DOHH2 (cell line): ENCODE measurements around the gene PRR20D.
"Not testable (repeated sequence)": the region's sequence is repeated elsewhere in the genome, so short reads cannot be mapped to it uniquely, and the experiment has no call there.

Source experiments
- H3F3A ChIP-seq: fragments of 200-600 bp; sonication (generic), shearing (Covaris generic); 2 replicates; pipeline ENCODE4 v1.6.0; 2016; ENCODE audit warnings: antibody characterized with exemption, mild to moderate bottlenecking; ENCODE audit not compliant: control insufficient read depth, insufficient read depth
- H3K27ac ChIP-seq: fragments of 200-600 bp; sonication (generic); 2 replicates; pipeline ENCODE4 v1.5.1; 2014; ENCODE audit warnings: low read depth, mild to moderate bottlenecking, low read length, moderate library complexity
- H3K27me3 ChIP-seq: fragments of 200-600 bp; sonication (generic); 2 replicates; pipeline ENCODE4 v1.6.1; 2014; ENCODE audit warnings: mild to moderate bottlenecking, low read length, mixed read lengths; ENCODE audit not compliant: control insufficient read depth
- H3K36me3 ChIP-seq: fragments of 200-600 bp; sonication (generic); 2 replicates; pipeline ENCODE4 v1.6.1; 2014; ENCODE audit warnings: mild to moderate bottlenecking, low read length, moderate library complexity, mixed read lengths; ENCODE audit not compliant: control insufficient read depth
- H3K4me1 ChIP-seq: fragments of 200-600 bp; sonication (generic); 2 replicates; pipeline ENCODE4 v1.6.1; 2014; ENCODE audit warnings: mild to moderate bottlenecking, low read length, mixed read lengths; ENCODE audit not compliant: control insufficient read depth
- H3K4me2 ChIP-seq: fragments of 200-600 bp; sonication (generic); 2 replicates; pipeline ENCODE4 v1.6.0; 2014; ENCODE audit warnings: mild to moderate bottlenecking, low read length, moderate library complexity
- H3K4me3 ChIP-seq: fragments of 200-600 bp; sonication (generic); 2 replicates; pipeline ENCODE4 v1.5.1; 2014; ENCODE audit warnings: mild to moderate bottlenecking, low read length, mixed read lengths
- H3K79me2 ChIP-seq: fragments of 200-600 bp; sonication (generic); 2 replicates; pipeline ENCODE4 v1.6.1; 2014; ENCODE audit warnings: mild to moderate bottlenecking, low read length, mixed read lengths; ENCODE audit not compliant: control insufficient read depth
- H3K9me2 ChIP-seq: fragments of 200-600 bp; sonication (generic); replicated peaks from 2 replicates; pipeline ENCODE4 v1.6.1; 2014; ENCODE audit warnings: mild to moderate bottlenecking, low read length, mixed read lengths; ENCODE audit not compliant: control insufficient read depth
- H3K9me3 ChIP-seq: fragments of 200-600 bp; sonication (generic); 2 replicates; pipeline ENCODE4 v1.6.1; 2014; ENCODE audit warnings: antibody characterized with exemption, low read length, mixed read lengths; ENCODE audit not compliant: control insufficient read depth, insufficient read depth
- H4K20me1 ChIP-seq: fragments of 200-600 bp; sonication (generic); 2 replicates; pipeline ENCODE4 v1.6.0; 2014; ENCODE audit warnings: low read depth, mild to moderate bottlenecking, antibody characterized with exemption, low read length, moderate library complexity; ENCODE audit not compliant: control insufficient read depth, insufficient read depth
- CTCF ChIP-seq: fragments of 200-600 bp; sonication (generic); IDR thresholded peaks from one replicate; pipeline ENCODE4 v1.5.1; 2014; ENCODE audit warnings: antibody characterized with exemption, mild to moderate bottlenecking, low read depth, low read length; ENCODE audit not compliant: poor library complexity, severe bottlenecking
- EZH2phosphoT487 ChIP-seq: fragments of 200-600 bp; sonication (generic); IDR thresholded peaks from 2 replicates; pipeline ENCODE4 v1.6.1; 2017; ENCODE audit warnings: borderline replicate concordance, mild to moderate bottlenecking, antibody characterized with exemption, low read length, moderate library complexity, mixed read lengths

PRR20D gene

GRCh38 chr13:57148106-57148505 is 12.3 kb upstream of the PRR20D start:
- not testable (repeated sequence) for H3K4me2 ChIP-seq, H3K4me1 ChIP-seq, H3K27me3 ChIP-seq, H4K20me1 ChIP-seq, H3K4me3 ChIP-seq, H3K36me3 ChIP-seq, H3K9me2 ChIP-seq, H3F3A ChIP-seq, H3K79me2 ChIP-seq, H3K9me3 ChIP-seq, H3K27ac ChIP-seq

GRCh38 chr13:57153761-57154160 is 6.7 kb upstream of the PRR20D start, which contains the start of gene PRR20C:
PRR20C (plus strand) TSS chr13:57154061; CDS start chr13:57154448, 387 bp downstream.
- not testable (repeated sequence) for H3K9me2 ChIP-seq, H3K27me3 ChIP-seq, H3K27ac ChIP-seq, H3K4me2 ChIP-seq, H4K20me1 ChIP-seq, H3K79me2 ChIP-seq, H3K4me3 ChIP-seq, H3K4me1 ChIP-seq, H3K9me3 ChIP-seq, H3K36me3 ChIP-seq, H3F3A ChIP-seq

GRCh38 chr13:57166897-57167296 is 6.5 kb downstream of the PRR20D start, which contains the start of gene PRR20E:
PRR20E (plus strand) TSS chr13:57167197; CDS start chr13:57167584, 387 bp downstream.
- H3K4me2 ChIP-seq, H3K27me3 ChIP-seq, H3K9me2 ChIP-seq, H3K79me2 ChIP-seq, H3K4me1 ChIP-seq, H3K27ac ChIP-seq, H3K9me3 ChIP-seq, H4K20me1 ChIP-seq, H3F3A ChIP-seq, H3K4me3 ChIP-seq, H3K36me3 ChIP-seq: not testable (repeated sequence)

- no peak overlapping the region for H3K4me3 ChIP-seq
- no peaks in the 10 kb centered on the region for H3K27me3 ChIP-seq
- no peak overlapping the region for H3K4me2 ChIP-seq
- no peak overlapping the region for H3K27ac ChIP-seq
- H3K9me2 ChIP-seq, result no peaks in the 10 kb centered on the region
- H4K20me1 ChIP-seq, result no peaks in the 10 kb centered on the region
- no peaks in the 10 kb centered on the region for H3K79me2 ChIP-seq
- H3F3A ChIP-seq, result no peaks in the 10 kb centered on the region
- no peaks in the 10 kb centered on the region for H3K4me1 ChIP-seq
- no peak for TF ChIP-seq EZH2phosphoT487
- TF ChIP-seq CTCF, result no peak
- H3K9me3 ChIP-seq, result no peaks in the 10 kb centered on the region
- H3K36me3 ChIP-seq, result no peaks in the 10 kb centered on the region
These were observed 31.2 kb downstream of the PRR20D start for GRCh38 chr13:57191667-57192066.

- TF ChIP-seq EZH2phosphoT487 (no peak), CTCF (no peak)
- Histone ChIP-seq H3K27me3 (no peaks in the 10 kb centered on the region), H3K36me3 (no peaks in the 10 kb centered on the region)
These were observed 52.6 kb downstream of the PRR20D start for GRCh38 chr13:57212989-57213388.

More at GRCh38 chr13:57212989-57213388, 52.6 kb downstream of the PRR20D start:
- no peak overlapping the region for H3K27ac ChIP-seq
- no peaks in the 10 kb centered on the region for H4K20me1 ChIP-seq
- no peaks in the 10 kb centered on the region for H3K79me2 ChIP-seq
- H3F3A ChIP-seq, result no peaks in the 10 kb centered on the region
- H3K4me2 ChIP-seq, result no peak overlapping the region
- no peaks in the 10 kb centered on the region for H3K9me2 ChIP-seq
- H3K9me3 ChIP-seq, result no peaks in the 10 kb centered on the region
- no peaks in the 10 kb centered on the region for H3K4me1 ChIP-seq
- no peak overlapping the region for H3K4me3 ChIP-seq
